GM19023 (cell line): ENCODE data around the gene SERHL2.
"Not testable (repeated sequence)": the region's sequence is repeated elsewhere in the genome, so short reads cannot be mapped to it uniquely, and the experiment has no call there.

ENCODE experiments used
- ATAC-seq: cut with Tn5 transposase; IDR thresholded peaks from one replicate; pipeline ENCODE4 v1.9.1; 2021; ENCODE audit warnings: mild to moderate bottlenecking, moderate library complexity; ENCODE audit not compliant: unreplicated experiment

SERHL2 gene

DNA sequence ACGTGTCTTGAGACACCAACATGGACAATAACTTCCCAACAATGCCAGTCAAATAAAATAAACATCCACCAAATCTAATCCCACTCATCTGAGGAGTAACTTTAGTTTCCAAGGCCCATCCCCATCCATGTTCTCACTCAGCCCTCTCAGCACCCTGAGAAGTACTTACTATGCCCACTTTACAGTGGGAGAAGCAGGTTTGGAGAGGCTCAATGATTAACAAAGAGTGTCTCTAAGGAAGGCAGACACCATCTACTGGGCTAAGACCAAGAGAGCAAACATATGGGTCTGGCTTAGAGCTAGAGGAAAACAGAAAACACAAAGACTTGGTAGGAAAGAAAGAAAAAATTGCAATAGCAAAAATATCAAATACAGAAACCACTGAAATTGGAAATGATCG lies 49.7 kb downstream of the SERHL2 start:
- ATAC-seq = no peak

DNA sequence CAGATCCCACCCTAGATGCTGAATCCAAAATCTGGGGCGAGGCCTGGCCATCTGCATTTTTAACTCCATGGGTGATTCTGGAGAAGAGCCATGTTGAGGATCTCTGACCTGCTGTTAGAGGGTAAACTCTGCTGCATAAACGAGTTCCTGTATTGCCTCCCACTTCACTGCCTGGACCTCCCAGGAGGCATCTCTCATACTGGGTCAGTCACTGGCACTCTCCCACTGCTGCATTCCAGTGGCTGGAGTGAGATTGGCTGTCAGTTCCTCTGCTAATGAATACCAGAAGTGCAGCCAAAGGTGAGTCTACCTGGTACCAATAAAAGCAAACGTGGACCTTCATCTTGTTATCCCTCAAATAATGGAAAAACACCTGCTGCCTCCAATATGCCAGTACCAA lies 50.6 kb downstream of the SERHL2 start:
- ATAC-seq = no peak

DNA sequence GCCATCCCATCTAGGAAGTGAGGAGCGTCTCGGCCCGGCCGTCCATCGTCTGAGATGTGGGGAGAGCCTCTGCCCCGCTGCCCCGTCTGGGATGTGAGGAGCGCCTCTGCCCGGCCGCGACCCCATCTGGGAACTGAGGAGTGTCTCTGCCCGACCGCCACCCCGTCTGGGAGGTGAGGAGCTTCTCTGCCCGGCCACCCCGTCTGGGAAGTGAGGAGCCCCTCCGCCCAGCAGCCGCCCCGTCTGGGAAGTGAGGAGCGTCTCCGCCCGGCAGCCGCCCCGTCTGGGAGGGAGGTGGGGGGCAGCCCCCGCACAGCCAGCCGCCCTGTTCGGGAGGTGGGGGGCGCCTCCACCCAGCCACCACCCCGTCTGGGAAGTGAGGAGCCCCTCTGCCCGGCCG lies 53.9 kb downstream of the SERHL2 start:
- not testable (repeated sequence) for ATAC-seq

GRCh38 chr22:42608136-42608822 lies 54.5 kb downstream of the SERHL2 start:
- ATAC-seq = no peak

DNA sequence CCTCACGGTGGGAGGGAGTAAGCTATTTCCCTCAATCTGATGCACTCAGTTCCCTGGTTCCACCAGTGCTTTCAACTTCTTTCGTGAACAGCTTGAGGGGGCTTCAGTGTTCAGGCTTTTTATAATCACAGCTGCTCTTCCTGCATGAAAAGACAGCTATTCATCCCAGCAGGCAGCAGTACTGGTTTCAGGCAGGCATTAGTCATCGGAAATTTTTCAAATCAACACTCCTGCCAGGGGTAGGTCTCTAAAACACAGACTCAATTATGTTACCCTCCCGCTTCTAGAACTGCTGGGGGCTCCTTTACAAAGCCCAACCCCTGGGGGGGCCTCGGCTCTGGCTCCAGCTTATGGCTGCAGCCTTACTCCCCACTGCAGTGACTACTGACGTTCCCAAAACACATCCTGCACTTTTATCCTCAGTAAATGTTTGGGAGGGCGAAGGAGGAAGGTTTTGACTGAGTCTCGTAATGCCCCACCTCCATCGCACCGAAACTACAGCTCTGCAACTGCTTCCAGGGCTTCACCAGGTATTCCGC lies 55.1 kb downstream of the SERHL2 start:
- ATAC-seq = no peak

GRCh38 chr22:42610186-42610585 lies 56.4 kb downstream of the SERHL2 start:
- no peak for ATAC-seq

- no peak for ATAC-seq
These were observed 57.3 kb downstream of the SERHL2 start for GRCh38 chr22:42611051-42611450.

DNA sequence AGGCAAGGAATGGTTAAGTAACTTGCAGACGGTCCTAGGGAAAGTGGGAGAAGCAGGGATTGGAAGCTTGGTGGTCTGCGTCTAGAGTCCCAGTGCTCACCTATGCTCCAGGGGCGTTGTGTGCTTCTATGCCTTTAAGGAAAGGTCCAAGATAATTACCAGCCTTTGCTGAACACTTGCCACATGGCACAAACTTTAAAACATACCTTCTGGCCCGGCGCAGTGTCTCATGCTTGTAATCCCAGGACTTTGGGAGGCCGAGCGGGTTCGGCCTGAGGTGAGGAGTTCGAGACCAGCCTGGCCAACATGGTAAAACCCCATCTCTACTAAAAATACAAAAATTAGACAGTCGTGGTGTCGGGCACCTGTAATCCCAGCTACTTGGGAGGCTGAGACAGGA lies 58.6 kb downstream of the SERHL2 start:
- no peak for ATAC-seq

GRCh38 chr22:42613872-42614301 lies 60.1 kb downstream of the SERHL2 start:
- peak; percentile 1 for ATAC-seq

GRCh38 chr22:42614312-42615091 lies 60.7 kb downstream of the SERHL2 start, which contains the start of gene POLDIP3:
POLDIP3 (minus strand) TSS chr22:42614883; CDS start chr22:42614857, 26 bp downstream.
- ATAC-seq = peak; percentile 70

DNA sequence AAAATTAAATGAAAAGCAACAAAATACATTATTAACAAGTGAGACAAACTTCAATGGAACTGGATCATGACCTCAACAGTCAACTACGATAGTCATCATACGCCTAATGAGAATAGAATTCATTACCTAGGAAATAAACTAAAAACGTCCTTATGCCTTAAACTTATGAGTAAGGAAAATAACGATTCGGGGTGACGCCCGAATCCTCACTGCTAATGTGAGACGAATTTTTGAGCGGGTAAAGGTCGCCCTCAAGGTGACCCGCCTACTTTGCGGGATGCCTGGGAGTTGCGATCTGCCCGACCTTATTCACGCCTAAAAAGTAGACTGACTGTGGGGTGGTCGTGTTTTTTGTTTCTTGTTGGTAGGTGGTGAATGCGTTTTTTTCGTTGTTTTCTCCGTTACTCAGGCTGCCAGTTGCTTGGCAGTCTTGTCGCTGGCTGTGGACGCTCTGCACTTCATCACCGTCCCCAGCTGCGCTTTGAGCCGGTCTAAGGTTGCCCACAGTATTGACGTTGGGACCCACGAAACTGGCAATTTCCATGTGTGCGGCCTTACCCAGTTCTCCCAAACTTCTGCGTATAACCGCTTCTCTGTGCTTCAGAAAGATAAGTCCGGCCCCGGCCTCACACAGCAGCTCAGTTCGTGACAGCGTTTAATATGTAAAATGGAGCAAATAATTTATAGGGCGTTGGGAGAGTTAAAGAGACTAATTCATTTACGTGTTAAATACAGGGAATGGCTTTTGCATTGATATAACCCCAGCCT lies 61.5 kb downstream of the SERHL2 start:
- peak; percentile 52 for ATAC-seq

GRCh38 chr22:42615860-42616175 lies 62.1 kb downstream of the SERHL2 start:
- not testable (repeated sequence) for ATAC-seq

GRCh38 chr22:42617155-42617983 lies 63.6 kb downstream of the SERHL2 start:
- no peak for ATAC-seq

- no peak for ATAC-seq
These were observed 65.7 kb downstream of the SERHL2 start for GRCh38 chr22:42619261-42620063.

GRCh38 chr22:42620084-42620483 lies 66.3 kb downstream of the SERHL2 start:
- no peak for ATAC-seq

DNA sequence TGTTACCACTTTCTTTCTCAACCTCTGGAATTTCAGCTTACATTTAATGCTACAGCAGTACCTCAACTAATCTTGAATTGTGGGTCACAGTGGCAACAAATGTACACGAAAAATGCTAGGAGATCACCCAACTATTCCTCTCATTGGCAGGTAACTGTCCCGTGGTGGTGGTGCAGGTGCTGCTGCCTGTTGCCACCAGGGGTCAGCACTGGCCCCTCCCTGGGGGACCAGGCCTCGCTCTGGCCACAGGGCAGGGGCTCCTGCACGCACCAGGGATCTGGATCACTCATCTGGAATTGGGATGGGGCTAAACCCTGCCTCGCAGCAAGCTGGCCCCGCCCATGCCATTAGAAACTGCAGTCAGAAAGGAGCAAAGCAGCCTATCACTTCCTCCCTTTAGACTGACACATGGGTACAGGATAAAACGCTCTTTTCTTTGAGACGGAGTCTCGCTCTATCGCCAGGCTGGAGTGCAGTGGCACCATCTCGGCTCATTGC lies 67.8 kb downstream of the SERHL2 start:
- ATAC-seq = peak; percentile 55

DNA sequence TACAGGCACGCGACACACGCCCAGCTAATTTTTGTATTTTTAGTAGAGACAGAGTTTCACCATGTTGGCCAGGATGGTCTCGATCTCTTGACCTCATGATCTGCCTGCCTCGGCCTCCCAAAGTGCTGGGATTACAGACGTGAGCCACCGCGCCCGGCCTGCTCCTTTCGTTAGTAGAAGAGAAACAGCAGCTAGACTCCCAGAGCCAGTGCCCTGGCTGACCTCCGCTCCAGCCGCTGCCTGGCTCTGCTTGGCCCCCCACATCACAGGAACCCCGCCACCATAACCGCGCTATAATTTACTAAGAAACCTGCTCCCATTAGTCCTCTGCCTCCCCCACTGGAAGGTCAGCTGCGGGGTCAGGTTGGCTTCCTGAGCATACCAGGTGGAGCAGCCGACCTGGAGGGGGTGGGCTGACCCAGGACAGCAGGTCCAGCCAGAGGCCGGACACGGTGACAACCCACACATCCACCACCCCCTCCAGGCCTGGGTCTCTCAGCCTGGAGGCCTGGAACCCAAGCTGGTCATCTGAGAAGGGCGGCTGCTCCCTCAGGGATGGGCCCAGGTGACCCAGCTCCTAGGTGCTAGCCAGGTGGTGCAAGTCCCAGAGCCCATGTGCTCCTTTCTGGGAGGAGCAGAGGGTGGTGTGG lies 68.4 kb downstream of the SERHL2 start:
- ATAC-seq = no peak

DNA sequence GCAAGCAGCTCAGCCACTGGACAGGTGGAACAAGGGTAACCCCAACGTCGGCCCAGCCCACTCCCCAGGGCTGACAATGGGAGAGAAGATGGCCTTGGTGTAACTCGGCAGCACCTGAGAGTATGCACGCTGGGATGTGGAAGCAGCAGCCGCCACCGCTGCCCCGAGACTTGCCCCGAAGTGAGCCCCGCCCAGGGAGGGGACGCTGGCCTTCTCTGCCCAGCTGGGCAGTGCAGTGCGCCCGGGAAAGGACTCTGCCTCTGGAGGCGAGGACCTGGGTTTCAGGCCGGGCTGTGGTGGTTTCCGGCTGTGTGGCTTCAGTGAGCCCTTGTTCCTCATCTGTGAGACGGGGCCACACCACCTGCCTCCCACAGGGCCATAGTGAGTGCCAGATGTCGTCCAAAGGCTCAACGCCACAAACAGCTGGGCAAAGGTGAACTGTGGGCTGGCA lies 69.6 kb downstream of the SERHL2 start:
- ATAC-seq = no peak
